Measurements from ENCODE around the gene TTC13. TPM values are rescaled to one million over a fixed set of nuclear protein-coding genes. Genes with fewer than 3 reads are reported as not detected.
"Not testable (repeated sequence)": the region's sequence is repeated elsewhere in the genome, so short reads cannot be mapped to it uniquely, and the experiment has no call there.

Gene TTC13
- total RNA-seq, 1 experiment from 2014 or later: 30.1 TPM

GRCh38 chr1:231026576-231026975 is 47.9 kb upstream of the TTC13 start:
- intact Hi-C loops (cut with micrococcal nuclease; ENCODE audit: unreplicated experiment): no loop called here
- DNase-seq (ENCODE audit: low spot score): no peak
- CTCF ChIA-PET: no interaction called here
- TF ChIP-seq EZH2 (IDR thresholded peaks at IDR 0.05; ENCODE audit: borderline replicate concordance, low read depth, low read length, poor library complexity, severe bottlenecking) (no peak), CTCF (conservative IDR thresholded peaks at IDR 0.05; ENCODE audit: low read depth, low read length) (no peak)
- Histone ChIP-seq H3K27ac (ENCODE audit: low read depth, low read length, poor library complexity, severe bottlenecking) (no peak overlapping the region), H3K36me3 (ENCODE audit: insufficient read depth, low read length, poor library complexity, severe bottlenecking) (no peaks in the 10 kb centered on the region), H3K9me3 (ENCODE audit: low read depth, low read length, poor library complexity, severe bottlenecking) (no peaks in the 10 kb centered on the region), H3K4me1 (ENCODE audit: insufficient read depth, low read length, poor library complexity, severe bottlenecking) (no peaks in the 10 kb centered on the region), H3K4me3 (ENCODE audit: low read depth, low read length, poor library complexity, severe bottlenecking) (no peak overlapping the region), H3K27me3 (replicated peaks; ENCODE audit: insufficient read depth, low read depth, low read length, poor library complexity) (no peaks in the 10 kb centered on the region)
- no TSS peak for BruUV-seq (replicated peaks)
- POLR2A ChIA-PET (ENCODE audit: low non-redundant PET): no interaction called here

- intact Hi-C loops (cut with micrococcal nuclease; ENCODE audit: unreplicated experiment): no loop called here
- CTCF ChIA-PET: no interaction called here
Measured at GRCh38 chr1:231023150-231023549, 44.5 kb upstream of the TTC13 start.

GRCh38 chr1:231022543-231022942 is 43.9 kb upstream of the TTC13 start:
- H3K4me3 ChIP-seq (ENCODE audit: low read depth, low read length, poor library complexity, severe bottlenecking); intact Hi-C loops (cut with micrococcal nuclease; ENCODE audit: unreplicated experiment); H3K36me3 ChIP-seq (ENCODE audit: insufficient read depth, low read length, poor library complexity, severe bottlenecking); H3K9me3 ChIP-seq (ENCODE audit: low read depth, low read length, poor library complexity, severe bottlenecking); DNase-seq (ENCODE audit: low spot score); BruUV-seq (replicated peaks); H3K4me1 ChIP-seq (ENCODE audit: insufficient read depth, low read length, poor library complexity, severe bottlenecking); H3K27me3 ChIP-seq (replicated peaks; ENCODE audit: insufficient read depth, low read depth, low read length, poor library complexity); POLR2A ChIA-PET (ENCODE audit: low non-redundant PET); CTCF ChIA-PET; H3K27ac ChIP-seq (ENCODE audit: low read depth, low read length, poor library complexity, severe bottlenecking): not testable (repeated sequence)

More at GRCh38 chr1:231023150-231023549, 44.5 kb upstream of the TTC13 start:
- no peak overlapping the region for H3K27ac ChIP-seq (ENCODE audit: low read depth, low read length, poor library complexity, severe bottlenecking)
- H3K4me3 ChIP-seq (ENCODE audit: low read depth, low read length, poor library complexity, severe bottlenecking): no peak overlapping the region
- no peaks in the 10 kb centered on the region for H3K27me3 ChIP-seq (replicated peaks; ENCODE audit: insufficient read depth, low read depth, low read length, poor library complexity)
- no TSS peak for BruUV-seq (replicated peaks)
- no peaks in the 10 kb centered on the region for H3K9me3 ChIP-seq (ENCODE audit: low read depth, low read length, poor library complexity, severe bottlenecking)
- no peak for DNase-seq (ENCODE audit: low spot score)
- peaks cover 6% of the 10 kb centered on the region for H3K4me1 ChIP-seq (ENCODE audit: insufficient read depth, low read length, poor library complexity, severe bottlenecking)
- no peaks in the 10 kb centered on the region for H3K36me3 ChIP-seq (ENCODE audit: insufficient read depth, low read length, poor library complexity, severe bottlenecking)
- POLR2A ChIA-PET (ENCODE audit: low non-redundant PET): no interaction called here
- TF ChIP-seq CTCF (conservative IDR thresholded peaks at IDR 0.05; ENCODE audit: low read depth, low read length): no peak
- TF ChIP-seq EZH2 (IDR thresholded peaks at IDR 0.05; ENCODE audit: borderline replicate concordance, low read depth, low read length, poor library complexity, severe bottlenecking): no peak

GRCh38 chr1:231021540-231022031 is 42.9 kb upstream of the TTC13 start:
- no TSS peak for BruUV-seq (replicated peaks)
- TF ChIP-seq CTCF (conservative IDR thresholded peaks at IDR 0.05; ENCODE audit: low read depth, low read length): no peak
- no peak for TF ChIP-seq EZH2 (IDR thresholded peaks at IDR 0.05; ENCODE audit: borderline replicate concordance, low read depth, low read length, poor library complexity, severe bottlenecking)
- no peaks in the 10 kb centered on the region for H3K9me3 ChIP-seq (ENCODE audit: low read depth, low read length, poor library complexity, severe bottlenecking)
- no peak overlapping the region for H3K4me3 ChIP-seq (ENCODE audit: low read depth, low read length, poor library complexity, severe bottlenecking)
- DNase-seq (ENCODE audit: low spot score): no peak
- H3K36me3 ChIP-seq (ENCODE audit: insufficient read depth, low read length, poor library complexity, severe bottlenecking): no peaks in the 10 kb centered on the region
- H3K4me1 ChIP-seq (ENCODE audit: insufficient read depth, low read length, poor library complexity, severe bottlenecking): peaks cover 6% of the 10 kb centered on the region
- H3K27me3 ChIP-seq (replicated peaks; ENCODE audit: insufficient read depth, low read depth, low read length, poor library complexity): no peaks in the 10 kb centered on the region
- CTCF ChIA-PET: no interaction called here
- no peak overlapping the region for H3K27ac ChIP-seq (ENCODE audit: low read depth, low read length, poor library complexity, severe bottlenecking)
- intact Hi-C loops (cut with micrococcal nuclease; ENCODE audit: unreplicated experiment): no loop called here
- POLR2A ChIA-PET (ENCODE audit: low non-redundant PET): no interaction called here
